RWPE1 (cell line): Measurements from ENCODE around the gene NFKB1.

Experiments used
- CTCF ChIA-PET: fragments of 350-600 bp; sonication (Branson Sonifier 250); formaldehyde crosslinking; extraction: SDS; loops from one replicate; lab custom pipeline; 2021; lab: Yijun Ruan, JAX
- POLR2A ChIA-PET: fragments of 400-600 bp; formaldehyde crosslinking; extraction: SDS; loops from one replicate; lab custom pipeline; 2020; ENCODE audit warnings: antibody characterized with exemption; ENCODE audit not compliant: low non-redundant PET; lab: Yijun Ruan, JAX
- DNase-seq: peaks from one replicate; pipeline ENCODE4 v3.0.0; 2012; ENCODE audit warnings: low spot score
- H3K27ac ChIP-seq: fragments of 450-650 bp; 2 replicates; pipeline ENCODE4 v1.5.1; 2017
- TF ChIP-seq, protein P1 (sequence below): fragments of 450-650 bp; conservative IDR thresholded peaks from 2 replicates; pipeline ENCODE4 v1.5.1; 2017; ENCODE audit warnings: low read depth, mild to moderate bottlenecking

NFKB1 gene

DNA sequence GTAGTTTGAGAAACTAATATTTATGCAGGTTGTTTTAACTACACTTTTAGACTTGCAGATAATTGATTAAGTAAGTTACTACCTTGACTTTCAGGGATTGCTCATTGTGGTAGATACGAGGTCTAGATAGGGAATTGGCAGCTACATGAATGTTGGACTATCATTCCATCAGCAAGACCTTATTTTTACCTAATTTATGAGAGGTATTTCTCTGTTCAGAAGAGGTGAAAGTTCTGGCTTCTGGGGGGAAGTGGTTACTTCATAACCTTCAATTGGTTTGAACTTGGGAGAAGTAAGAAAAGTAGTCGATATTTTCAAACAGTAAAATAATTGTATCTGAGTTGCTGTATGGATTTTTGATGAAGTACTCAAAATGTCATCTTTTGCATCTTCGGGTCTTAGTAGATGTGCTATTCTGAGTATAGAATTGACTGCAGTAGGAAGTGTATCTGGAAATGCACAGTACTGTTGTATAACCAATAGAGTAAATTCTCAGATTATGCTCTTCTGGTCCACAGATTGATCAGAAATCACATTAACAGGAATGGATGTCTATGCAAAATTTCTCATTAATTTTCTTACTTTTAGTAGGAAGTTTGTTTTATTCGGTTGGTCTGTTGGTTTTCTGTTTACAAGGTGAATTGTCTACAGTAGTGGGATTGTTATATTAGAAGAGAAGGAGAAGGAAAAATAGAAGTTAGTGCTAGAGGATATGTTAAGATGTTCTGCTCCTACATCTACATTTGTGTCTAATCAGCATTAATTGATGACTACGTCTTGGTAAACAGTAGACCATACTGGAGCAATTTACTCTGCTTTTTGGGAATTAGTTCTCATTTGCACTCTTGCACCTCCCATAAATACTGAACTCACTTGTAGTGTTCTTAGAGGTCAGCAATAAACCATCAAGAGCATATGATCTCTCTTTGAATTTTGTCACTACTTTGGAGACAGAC is 3.0 kb downstream of the NFKB1 start:
- ChIA-PET POLR2A (no interaction called here), CTCF (interaction anchor here (0.8 to 1.1 kb wide), 2 partner anchors 22 to 1303 kb away, joined by 3 read pairs; no protein-coding TSS in a partner anchor)
- no peak for DNase-seq
- TF ChIP-seq, protein P1, sequence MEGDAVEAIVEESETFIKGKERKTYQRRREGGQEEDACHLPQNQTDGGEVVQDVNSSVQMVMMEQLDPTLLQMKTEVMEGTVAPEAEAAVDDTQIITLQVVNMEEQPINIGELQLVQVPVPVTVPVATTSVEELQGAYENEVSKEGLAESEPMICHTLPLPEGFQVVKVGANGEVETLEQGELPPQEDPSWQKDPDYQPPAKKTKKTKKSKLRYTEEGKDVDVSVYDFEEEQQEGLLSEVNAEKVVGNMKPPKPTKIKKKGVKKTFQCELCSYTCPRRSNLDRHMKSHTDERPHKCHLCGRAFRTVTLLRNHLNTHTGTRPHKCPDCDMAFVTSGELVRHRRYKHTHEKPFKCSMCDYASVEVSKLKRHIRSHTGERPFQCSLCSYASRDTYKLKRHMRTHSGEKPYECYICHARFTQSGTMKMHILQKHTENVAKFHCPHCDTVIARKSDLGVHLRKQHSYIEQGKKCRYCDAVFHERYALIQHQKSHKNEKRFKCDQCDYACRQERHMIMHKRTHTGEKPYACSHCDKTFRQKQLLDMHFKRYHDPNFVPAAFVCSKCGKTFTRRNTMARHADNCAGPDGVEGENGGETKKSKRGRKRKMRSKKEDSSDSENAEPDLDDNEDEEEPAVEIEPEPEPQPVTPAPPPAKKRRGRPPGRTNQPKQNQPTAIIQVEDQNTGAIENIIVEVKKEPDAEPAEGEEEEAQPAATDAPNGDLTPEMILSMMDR: no peak
- no peak overlapping the region for H3K27ac ChIP-seq

DNA sequence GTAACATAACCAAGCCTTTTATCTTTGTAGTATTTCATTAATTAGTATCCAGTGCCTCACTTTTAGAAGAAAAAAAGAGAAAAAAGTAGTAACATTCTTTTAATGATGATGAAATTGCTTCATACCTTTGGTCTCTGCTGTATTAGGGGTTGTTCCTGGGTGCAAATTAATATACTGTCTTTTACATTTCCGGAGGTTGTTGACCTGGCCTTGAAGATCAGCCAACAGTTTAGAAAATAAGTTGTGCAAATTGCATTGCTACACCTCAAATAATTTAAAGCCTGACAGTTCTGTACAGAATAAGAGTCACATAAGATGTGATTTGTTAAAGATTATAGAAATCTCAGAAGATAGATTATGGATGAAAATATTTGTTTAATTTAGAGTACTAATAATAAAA is 3.8 kb downstream of the NFKB1 start:
- H3K27ac ChIP-seq: no peak overlapping the region
- no peak for DNase-seq
- ChIA-PET CTCF (no interaction called here), POLR2A (no interaction called here)
- TF ChIP-seq, protein P1: no peak

DNA sequence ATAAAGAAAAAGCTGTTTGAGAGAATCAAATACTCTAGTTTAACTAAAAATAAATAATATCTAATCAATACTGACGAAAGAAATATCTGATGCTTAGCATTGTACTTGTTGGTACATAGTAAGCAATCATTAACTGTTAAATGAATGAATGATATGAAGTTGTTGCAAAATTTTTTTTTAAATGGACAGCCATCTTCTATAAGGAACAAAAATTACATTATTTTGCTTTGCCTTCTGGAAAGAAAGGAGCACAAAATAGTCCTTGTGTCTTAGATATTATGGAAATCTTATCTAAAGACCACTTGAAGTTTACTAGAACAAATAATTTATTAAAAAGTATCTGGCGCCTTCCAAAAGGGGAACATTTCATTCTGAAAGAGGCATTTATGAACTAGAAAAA is 4.5 kb downstream of the NFKB1 start:
- ChIA-PET POLR2A (no interaction called here), CTCF (no interaction called here)
- TF ChIP-seq, protein P1: no peak

GRCh38 chr4:102506523-102506922 is 5.4 kb downstream of the NFKB1 start:
- ChIA-PET POLR2A (no interaction called here), CTCF (interaction anchor here (0.7 kb wide), 1 partner anchor 73 kb away, joined by 3 read pairs; no protein-coding TSS in a partner anchor)
- DNase-seq: no peak
- H3K27ac ChIP-seq: no peak overlapping the region
- TF ChIP-seq, protein P1: no peak

More for the DNA sequence above, 4.5 kb downstream of the NFKB1 start:
- H3K27ac ChIP-seq: no peak overlapping the region
- DNase-seq: no peak

GRCh38 chr4:102511830-102512605 is 10.9 kb downstream of the NFKB1 start:
- DNase-seq: no peak
- no peak overlapping the region for H3K27ac ChIP-seq
- TF ChIP-seq, protein P1: no peak
- CTCF ChIA-PET: interaction anchor here (0.6 kb wide), 1 partner anchor 377 kb away, joined by 3 read pairs; no protein-coding TSS in a partner anchor
- POLR2A ChIA-PET: interaction anchor here (0.6 kb wide), 1 partner anchor 549 kb away, joined by 4 read pairs; no protein-coding TSS in a partner anchor
